Kidney (tissue), 14 donors: Measurements from ENCODE around the gene ADCY2. TPM values are rescaled to one million over a fixed set of nuclear protein-coding genes. Genes with fewer than 3 reads are reported as not detected.

Experiments
- DNase-seq, 5 donors: peaks; one replicate each; pipeline ENCODE4 v3.0.0-alpha.2; 2013 to 2020
- FAIRE-seq: peaks from 2 replicates; lab custom pipeline; 2012; peaks lifted over from hg19 to GRCh38; lab: Jason Lieb, UNC
- H3K27ac ChIP-seq, 2 donors: one replicate each; pipeline ENCODE4 v1.7.0; 2013; ENCODE audit warnings: low read depth in 2 of 2, low read length in 2 of 2, inconsistent platforms in 1 of 2
- H3K27me3 ChIP-seq: one replicate; pipeline ENCODE4 v1.7.1; 2013; ENCODE audit warnings: low read length, inconsistent platforms; ENCODE audit not compliant: control insufficient read depth, insufficient read depth
- H3K36me3 ChIP-seq, 3 donors: one replicate each; pipeline versions ENCODE4 v1.7.0 to v1.7.1; 2013; ENCODE audit warnings: low read length in 3 of 3, control low read depth in 1 of 3, inconsistent platforms in 1 of 3; ENCODE audit not compliant: insufficient read depth in 3 of 3, control insufficient read depth in 2 of 3
- H3K4me1 ChIP-seq, 3 donors: one replicate each; pipeline versions ENCODE4 v1.7.0 to v1.7.1; 2013; ENCODE audit warnings: low read length in 3 of 3, inconsistent platforms in 1 of 3, low read depth in 1 of 3; ENCODE audit not compliant: control insufficient read depth in 2 of 3, insufficient read depth in 2 of 3
- H3K4me3 ChIP-seq, 3 donors: one replicate each; pipeline versions ENCODE4 v1.7.0 to v1.8.1; 2013; ENCODE audit warnings: low read length in 3 of 3, control low read depth in 1 of 3, inconsistent platforms in 1 of 3
- H3K9ac ChIP-seq, 3 donors: one replicate each; pipeline versions ENCODE4 v1.7.0 to v1.7.1; 2013; ENCODE audit warnings: low read length in 3 of 3, control low read depth in 1 of 3, inconsistent platforms in 1 of 3
- H3K9me3 ChIP-seq, 3 donors: one replicate each; pipeline versions ENCODE4 v1.7.0 to v1.7.1; 2013; ENCODE audit warnings: low read length in 3 of 3, control low read depth in 1 of 3, inconsistent platforms in 1 of 3; ENCODE audit not compliant: control insufficient read depth in 2 of 3, insufficient read depth in 1 of 3
- CTCF ChIP-seq: IDR thresholded peaks from 3 replicates; pipeline ENCODE4 v1.5.1; 2012; ENCODE audit warnings: mild to moderate bottlenecking, moderate library complexity, borderline replicate concordance; ENCODE audit not compliant: insufficient read depth; ENCODE audit errors: extremely low read depth
- intact Hi-C: fragments of 100-400 bp; cut with DNase I; formaldehyde crosslinking; loops from one replicate; pipeline ENCODE4 v1.11.1; 2022
- polyA plus RNA-seq: library from polyadenylated mRNA; stranded (reverse); fragments of 350-450 nt; fragmentation: Illumina TruSeq; extraction: RNeasy Lipid Tissue Mini Kit (QIAGEN cat#74804); gene quantifications from one replicate; pipeline ENCODE4 v1.2.3, GENCODE V29; 2014; ENCODE audit warnings: low read depth, low replicate concordance; ENCODE audit not compliant: insufficient read depth
- total RNA-seq: library from RNA; stranded (reverse); fragmentation: NEBNext Ultra II Directional; extraction: Animal tissue kit (Norgen Biotek cat#: 25700); gene quantifications from one replicate; pipeline ENCODE4 v1.2.1, GENCODE V29; 2021
- donor health status: control.
- donor health status: control.
- donor health status: control.
- donor health status: control.
- donor health status: control.
- donor health status: DM: yes; HTN: yes; CAD: no.
- donor health status: Normal renal cell carcinoma (clear cell type).

Gene ADCY2
- total and polyA plus RNA-seq, 2 donors from 2014 or later, result 0.17 to 2.2 TPM

- DNase-seq (no peak), FAIRE-seq (no peak)
- Histone ChIP-seq H3K9me3 (peaks cover 0 to 7% (median 0%) of the 10 kb centered on the region in 3 donors), H3K9ac (no peak overlapping the region), H3K27me3 (no peaks in the 10 kb centered on the region), H3K36me3 (peaks cover 25 to 66% (median 29%) of the 10 kb centered on the region in 3 donors), H3K4me1 (peaks cover 0 to 8% (median 0%) of the 10 kb centered on the region in 3 donors), H3K4me3 (no peak overlapping the region), H3K27ac (no peak overlapping the region)
- intact Hi-C loops, result no loop called here
- no peak for TF ChIP-seq CTCF
These were observed 482.5 kb downstream of the ADCY2 start for GRCh38 chr5:7878381-7878873.
